A549 (cell line): ENCODE results near the gene RPL37. TPM values are rescaled to one million over a fixed set of nuclear protein-coding genes. Genes with fewer than 3 reads are reported as not detected.
"Not testable (repeated sequence)": the region's sequence is repeated elsewhere in the genome, so short reads cannot be mapped to it uniquely, and the experiment has no call there.

Experiments
- ATAC-seq, 2 experiments: fragments of 200-7000 bp in 1 of 2; fragments of >200 bp in 1 of 2; cut with Nextera tagmentation in 1 of 2; cut with Tn5 transposase in 1 of 2; 3 replicates each; pipeline versions ENCODE4 v1.8.0 to v1.9.1; 2018 to 2020; ENCODE audit warnings: mild to moderate bottlenecking in 1 of 2, moderate library complexity in 1 of 2
- CTCF ChIA-PET: fragments of 300-600 bp; sonication (Branson Sonifier 250); formaldehyde crosslinking; extraction: SDS; loops from one replicate; lab custom pipeline; 2021; ENCODE audit warnings: antibody characterized with exemption, inconsistent platforms; lab: Yijun Ruan, JAX
- POLR2A ChIA-PET: fragments of 350-600 bp; formaldehyde crosslinking; extraction: SDS; loops from one replicate; lab custom pipeline; 2021; ENCODE audit warnings: antibody characterized with exemption, inconsistent platforms; lab: Yijun Ruan, JAX
- DNase-seq, 2 experiments: peaks; one replicate each; pipeline versions ENCODE4 v3.0.0 to v3.0.0-alpha.2; 2011 to 2016; ENCODE audit warnings: low read depth in 1 of 2, low spot score in 1 of 2
- FAIRE-seq: peaks from 2 replicates; lab custom pipeline; 2011; peaks lifted over from hg19 to GRCh38; lab: Jason Lieb, UNC
- H3K27ac ChIP-seq, 2 experiments: fragments of >200 bp; sonication (Bioruptor Twin); formaldehyde crosslinking; 3 replicates each; pipeline ENCODE4 v1.5.1; 2016 to 2017
- H3K4me1 ChIP-seq: fragments of >200 bp; sonication (Bioruptor Twin); formaldehyde crosslinking; 3 replicates; pipeline ENCODE4 v1.6.1; 2016
- H3K4me2 ChIP-seq: fragments of >200 bp; sonication (Bioruptor Twin); formaldehyde crosslinking; 3 replicates; pipeline ENCODE4 v1.6.1; 2016
- H3K4me3 ChIP-seq: fragments of >200 bp; sonication (Bioruptor Twin); formaldehyde crosslinking; 3 replicates; pipeline ENCODE4 v1.5.1; 2016
- H3K9me3 ChIP-seq: fragments of >200 bp; sonication (Bioruptor Twin); formaldehyde crosslinking; 3 replicates; pipeline ENCODE4 v1.6.1; 2016
- BCL3 ChIP-seq: fragments of >200 bp; sonication (Bioruptor Twin); formaldehyde crosslinking; IDR thresholded peaks from 3 replicates; pipeline ENCODE4 v1.6.1; 2016
- E2F6 ChIP-seq: IDR thresholded peaks from 2 replicates; pipeline ENCODE4 v1.6.1; 2012; ENCODE audit warnings: low read depth, borderline replicate concordance
- EHF ChIP-seq: fragments of 250-450 bp; sonication (Bioruptor Pico); IDR thresholded peaks from 2 replicates; pipeline ENCODE4 v1.5.0; 2020; ENCODE audit warnings: mild to moderate bottlenecking
- EHMT2 ChIP-seq: fragments of 200-600 bp; sonication (generic); IDR thresholded peaks from 2 replicates; pipeline ENCODE4 v1.6.1; 2016; ENCODE audit warnings: antibody characterized with exemption, low read depth, mild to moderate bottlenecking, moderate library complexity
- ESRRA ChIP-seq: fragments of 150-350 bp; IDR thresholded peaks from 2 replicates; pipeline ENCODE4 v1.6.1; 2014; ENCODE audit warnings: mild to moderate bottlenecking, low read length, borderline replicate concordance
- FOSL2 ChIP-seq, 2 experiments: fragments of 450-650 bp in 1 of 2; fragments of >200 bp in 1 of 2; sonication (Bioruptor Twin) in 1 of 2; formaldehyde crosslinking; IDR thresholded peaks; 2 replicates each; pipeline versions ENCODE4 v1.5.0 to v1.6.1; 2016 to 2020; ENCODE audit warnings: mild to moderate bottlenecking in 1 of 2, moderate library complexity in 1 of 2
- HOXB13 ChIP-seq: fragments of 250-450 bp; sonication (Bioruptor Pico); IDR thresholded peaks from 2 replicates; pipeline ENCODE4 v1.5.0; 2020; ENCODE audit warnings: low read depth, mild to moderate bottlenecking, moderate library complexity
- HOXB5 ChIP-seq: fragments of 250-450 bp; sonication (Bioruptor Pico); IDR thresholded peaks from 2 replicates; pipeline ENCODE4 v1.5.0; 2020; ENCODE audit warnings: mild to moderate bottlenecking, moderate library complexity
- JUN ChIP-seq, 2 experiments: fragments of >200 bp; sonication (Bioruptor Twin); formaldehyde crosslinking; IDR thresholded peaks; 2 replicates in 1 of 2; 3 replicates in 1 of 2; pipeline ENCODE4 v1.6.1; 2016 to 2017
- KDM5A ChIP-seq: fragments of 200-600 bp; sonication (generic); IDR thresholded peaks from 2 replicates; pipeline ENCODE4 v1.6.1; 2016; ENCODE audit warnings: antibody characterized with exemption, mild to moderate bottlenecking
- MAZ ChIP-seq: fragments of 150-350 bp; IDR thresholded peaks from 2 replicates; pipeline ENCODE4 v1.6.1; 2014; ENCODE audit warnings: antibody characterized with exemption, low read depth, low read length, borderline replicate concordance
- MYC ChIP-seq: IDR thresholded peaks from 2 replicates; pipeline ENCODE4 v1.6.1; 2012; ENCODE audit warnings: mild to moderate bottlenecking, inconsistent platforms, low read length, improper control_type of control experiment, borderline replicate concordance
- NFE2L2 ChIP-seq: fragments of 150-350 bp; conservative IDR thresholded peaks from 2 replicates; pipeline ENCODE4 v1.6.1; 2014; ENCODE audit warnings: low read length
- PHF8 ChIP-seq: fragments of 200-600 bp; sonication (generic); IDR thresholded peaks from 2 replicates; pipeline ENCODE4 v1.6.1; 2016; ENCODE audit warnings: low read depth, mild to moderate bottlenecking, antibody characterized with exemption, moderate library complexity, borderline replicate concordance
- POLR2A ChIP-seq: IDR thresholded peaks from 2 replicates; pipeline ENCODE4 v1.6.1; 2012; ENCODE audit warnings: mild to moderate bottlenecking, low read length
- POLR2AphosphoS2 ChIP-seq: conservative IDR thresholded peaks from 2 replicates; pipeline ENCODE4 v1.6.1; 2012; ENCODE audit warnings: low read length, improper control_type of control experiment, inconsistent platforms
- RAD21 ChIP-seq, 2 experiments: fragments of >200 bp in 1 of 2; sonication (Bioruptor Twin) in 1 of 2; formaldehyde crosslinking in 1 of 2; IDR thresholded peaks in 1 of 2; conservative IDR thresholded peaks in 1 of 2; 2 replicates in 1 of 2; 3 replicates in 1 of 2; pipeline ENCODE4 v1.6.1; 2012 to 2018; ENCODE audit warnings: inconsistent platforms in 1 of 2
- RFX5 ChIP-seq: fragments of 450-650 bp; IDR thresholded peaks from 2 replicates; pipeline ENCODE4 v1.7.1; 2014; ENCODE audit warnings: antibody characterized with exemption, mild to moderate bottlenecking, moderate library complexity
- SREBF2 ChIP-seq: fragments of 450-650 bp; IDR thresholded peaks from 2 replicates; pipeline ENCODE4 v1.6.1; 2014; ENCODE audit warnings: mild to moderate bottlenecking, moderate library complexity
- TFCP2L1 ChIP-seq: fragments of 250-450 bp; sonication (Bioruptor Pico); IDR thresholded peaks from 2 replicates; pipeline ENCODE4 v1.5.0; 2021; ENCODE audit warnings: mild to moderate bottlenecking
- TP53 ChIP-seq: fragments of 250-450 bp; sonication (Bioruptor Pico); IDR thresholded peaks from 2 replicates; pipeline ENCODE4 v1.5.0; 2021; ENCODE audit warnings: mild to moderate bottlenecking, moderate library complexity
- WGBS: methylation state at CpG from one replicate; pipeline ENCODE4 v1.1.6; 2017; ENCODE audit errors: missing lambda C conversion rate; 5-methylcytosine and 5-hydroxymethylcytosine counted together
- polyA minus RNA-seq: library from RNA; depleted of rRNA, polyadenylated mRNA; stranded (reverse); fragments of >200 nt; gene quantifications from 2 replicates; pipeline ENCODE4 v1.2.3, GENCODE V29; 2011; rRNA and poly(A)+ RNA removed
- polyA plus RNA-seq, 4 experiments: library from polyadenylated mRNA; depleted of rRNA in 3 of 4; stranded (reverse); fragments of >200 nt; fragmentation: RNase III in 1 of 4; extraction: RNeasy Plus Mini Kit Qiagen cat#74134 plus additional on column Dnase treatment in 1 of 4; gene quantifications; 2 replicates in 3 of 4; 3 replicates in 1 of 4; pipeline ENCODE4 v1.2.3, GENCODE V29; 2011 to 2017
- TF ChIP-seq, protein P1 (sequence below): IDR thresholded peaks from 2 replicates; pipeline ENCODE4 v1.6.1; 2012
- TF ChIP-seq, protein P2 (sequence below): IDR thresholded peaks from 2 replicates; pipeline ENCODE4 v1.6.1; 2012
- TF ChIP-seq, protein P3 (sequence below): fragments of 200-600 bp; sonication (generic); IDR thresholded peaks from 2 replicates; pipeline ENCODE4 v1.6.1; 2016; ENCODE audit warnings: antibody characterized with exemption, mild to moderate bottlenecking, moderate library complexity

The RPL37 gene
- polyA plus RNA-seq (2011; rRNA removed) (4,402 and 4,948 TPM in 2 replicates), polyA plus RNA-seq (2017; fragmentation: RNase III; extraction: RNeasy Plus Mini Kit Qiagen cat#74134 plus additional on column Dnase treatment) (2,762 to 2,921 TPM (median 2,809 TPM) in 3 replicates), polyA minus RNA-seq (453 and 718 TPM in 2 replicates)
- 770 and 800 TPM in 2 replicates for polyA plus RNA-seq (2012; cell fraction: cytosol; rRNA removed)
- polyA plus RNA-seq (2012; cell fraction: nucleus; rRNA removed): 99.3 and 104 TPM in 2 replicates

- Histone ChIP-seq H3K4me2 (peak within 1 kb of the TSS; percentile 93), H3K4me1 (peaks cover 36% of the 10 kb centered on the region), H3K9me3 (no peaks in the 10 kb centered on the region), H3K4me3 (peak within 1 kb of the TSS; percentile 98), H3K27ac (peak within 1 kb of the TSS; percentile 91 to 96)
- FAIRE-seq: no peak
- ATAC-seq: peak; percentile 99
- CTCF ChIA-PET: no interaction called here
- peak; percentile 94 to 98 for DNase-seq
- 10% methylated on average over 37 of the region's 61 CpGs for WGBS
- TF ChIP-seq FOSL2 (IDR thresholded peaks at IDR 0.05) (no peak), FOSL2 (CRISPR knock-in tag; IDR thresholded peaks at IDR 0.05) (0 out of 2 replicates have a peak, but pooled peaks have one; percentile 12), MAZ (0 out of 2 replicates have a peak, but pooled peaks have one; percentile 61), RFX5 (0 out of 2 replicates have a peak, but pooled peaks have one; percentile 41), EHF (CRISPR knock-in tag) (peak; percentile 60; the same call in 1 of the 2 replicates), TFCP2L1 (CRISPR knock-in tag) (peak; percentile 81), HOXB13 (CRISPR knock-in tag) (0 out of 2 replicates have a peak, but pooled peaks have one; percentile 53), EHMT2 (no peak), KDM5A (peak; percentile 33), NFE2L2 (no peak), TP53 (CRISPR knock-in tag) (0 out of 2 replicates have a peak, but pooled peaks have one; percentile 28), ESRRA (no peak), BCL3 (peak; percentile 98), RAD21 (conservative IDR thresholded peaks at IDR 0.05 in 1 of 2, IDR thresholded peaks at IDR 0.05 in 1 of 2) (no peak), E2F6 (peak; percentile 87), POLR2AphosphoS2 (0 out of 2 replicates have a peak, but pooled peaks have one; percentile 37), POLR2A (peak; percentile 97), MYC (peak; percentile 91), SREBF2 (no peak), JUN (IDR thresholded peaks at IDR 0.05) (peak; percentile 98 to 99), HOXB5 (CRISPR knock-in tag) (peak; percentile 72; the same call in 1 of the 2 replicates), PHF8 (peak; percentile 86)
- TF ChIP-seq, protein P1, sequence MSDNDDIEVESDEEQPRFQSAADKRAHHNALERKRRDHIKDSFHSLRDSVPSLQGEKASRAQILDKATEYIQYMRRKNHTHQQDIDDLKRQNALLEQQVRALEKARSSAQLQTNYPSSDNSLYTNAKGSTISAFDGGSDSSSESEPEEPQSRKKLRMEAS: peak; percentile 99
- TF ChIP-seq, protein P2, sequence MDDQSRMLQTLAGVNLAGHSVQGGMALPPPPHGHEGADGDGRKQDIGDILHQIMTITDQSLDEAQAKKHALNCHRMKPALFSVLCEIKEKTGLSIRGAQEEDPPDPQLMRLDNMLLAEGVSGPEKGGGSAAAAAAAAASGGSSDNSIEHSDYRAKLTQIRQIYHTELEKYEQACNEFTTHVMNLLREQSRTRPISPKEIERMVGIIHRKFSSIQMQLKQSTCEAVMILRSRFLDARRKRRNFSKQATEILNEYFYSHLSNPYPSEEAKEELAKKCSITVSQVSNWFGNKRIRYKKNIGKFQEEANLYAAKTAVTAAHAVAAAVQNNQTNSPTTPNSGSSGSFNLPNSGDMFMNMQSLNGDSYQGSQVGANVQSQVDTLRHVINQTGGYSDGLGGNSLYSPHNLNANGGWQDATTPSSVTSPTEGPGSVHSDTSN: peak; percentile 73; the same call in 1 of the 2 replicates
- TF ChIP-seq, protein P3, sequence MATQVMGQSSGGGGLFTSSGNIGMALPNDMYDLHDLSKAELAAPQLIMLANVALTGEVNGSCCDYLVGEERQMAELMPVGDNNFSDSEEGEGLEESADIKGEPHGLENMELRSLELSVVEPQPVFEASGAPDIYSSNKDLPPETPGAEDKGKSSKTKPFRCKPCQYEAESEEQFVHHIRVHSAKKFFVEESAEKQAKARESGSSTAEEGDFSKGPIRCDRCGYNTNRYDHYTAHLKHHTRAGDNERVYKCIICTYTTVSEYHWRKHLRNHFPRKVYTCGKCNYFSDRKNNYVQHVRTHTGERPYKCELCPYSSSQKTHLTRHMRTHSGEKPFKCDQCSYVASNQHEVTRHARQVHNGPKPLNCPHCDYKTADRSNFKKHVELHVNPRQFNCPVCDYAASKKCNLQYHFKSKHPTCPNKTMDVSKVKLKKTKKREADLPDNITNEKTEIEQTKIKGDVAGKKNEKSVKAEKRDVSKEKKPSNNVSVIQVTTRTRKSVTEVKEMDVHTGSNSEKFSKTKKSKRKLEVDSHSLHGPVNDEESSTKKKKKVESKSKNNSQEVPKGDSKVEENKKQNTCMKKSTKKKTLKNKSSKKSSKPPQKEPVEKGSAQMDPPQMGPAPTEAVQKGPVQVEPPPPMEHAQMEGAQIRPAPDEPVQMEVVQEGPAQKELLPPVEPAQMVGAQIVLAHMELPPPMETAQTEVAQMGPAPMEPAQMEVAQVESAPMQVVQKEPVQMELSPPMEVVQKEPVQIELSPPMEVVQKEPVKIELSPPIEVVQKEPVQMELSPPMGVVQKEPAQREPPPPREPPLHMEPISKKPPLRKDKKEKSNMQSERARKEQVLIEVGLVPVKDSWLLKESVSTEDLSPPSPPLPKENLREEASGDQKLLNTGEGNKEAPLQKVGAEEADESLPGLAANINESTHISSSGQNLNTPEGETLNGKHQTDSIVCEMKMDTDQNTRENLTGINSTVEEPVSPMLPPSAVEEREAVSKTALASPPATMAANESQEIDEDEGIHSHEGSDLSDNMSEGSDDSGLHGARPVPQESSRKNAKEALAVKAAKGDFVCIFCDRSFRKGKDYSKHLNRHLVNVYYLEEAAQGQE: peak; percentile 36; the same call in 1 of the 2 replicates
- POLR2A ChIA-PET: interaction anchor here (0.6 to 1.0 kb wide), 4 partner anchors 8 to 25 kb away, joined by 3 to 6 read pairs (median 4); no protein-coding TSS in a partner anchor
Measured at GRCh38 chr5:40834849-40835787, at the start of gene RPL37. TSS of gene RPL37 (minus strand) at chr5:40835222. CDS start at chr5:40835185, 37 bp downstream.

- H3K4me1 ChIP-seq, ATAC-seq, POLR2A ChIA-PET, H3K4me3 ChIP-seq, H3K27ac ChIP-seq, H3K4me2 ChIP-seq, DNase-seq, H3K9me3 ChIP-seq, FAIRE-seq: not testable (repeated sequence)
- WGBS: 0% methylated on average over 1 of the region's 1 CpG
- CTCF ChIA-PET: interaction anchor here (0.6 to 2.1 kb wide), 2 partner anchors 22 to 1341 kb away, joined by 3 to 7 read pairs; no protein-coding TSS in a partner anchor
Measured at GRCh38 chr5:40883051-40883450, 48.0 kb upstream of the RPL37 start.
